C4-2B (cell line): Measurements from ENCODE around the gene LAMC3.

Source experiments
- H3K27ac ChIP-seq: fragments of 450-650 bp; 2 replicates; pipeline ENCODE4 v1.5.1; 2017
- CTCF ChIP-seq: fragments of 450-650 bp; conservative IDR thresholded peaks from 2 replicates; pipeline ENCODE4 v1.5.1; 2017; ENCODE audit warnings: mild to moderate bottlenecking
- ZFX ChIP-seq: fragments of 450-650 bp; IDR thresholded peaks from 2 replicates; pipeline ENCODE4 v1.6.1; 2017

LAMC3 gene

GRCh38 chr9:130963916-130964315 lies 45.1 kb upstream of the LAMC3 start:
- no peak for TF ChIP-seq ZFX
- no peak for TF ChIP-seq CTCF
- no peak overlapping the region for H3K27ac ChIP-seq

- TF ChIP-seq CTCF = no peak
- TF ChIP-seq ZFX = no peak
- H3K27ac ChIP-seq = no peak overlapping the region
These were observed 43.3 kb upstream of the LAMC3 start for GRCh38 chr9:130965680-130966079.

- no peak overlapping the region for H3K27ac ChIP-seq
- TF ChIP-seq ZFX (no peak), CTCF (no peak)
These were observed 38.9 kb upstream of the LAMC3 start for GRCh38 chr9:130970052-130970451.

GRCh38 chr9:130970855-130971254 lies 38.1 kb upstream of the LAMC3 start:
- TF ChIP-seq ZFX = no peak
- no peak for TF ChIP-seq CTCF
- no peak overlapping the region for H3K27ac ChIP-seq

- H3K27ac ChIP-seq = no peak overlapping the region
- TF ChIP-seq ZFX (no peak), CTCF (no peak)
These were observed 37.6 kb upstream of the LAMC3 start for GRCh38 chr9:130971294-130971849.

- H3K27ac ChIP-seq = no peak overlapping the region
- TF ChIP-seq ZFX (no peak), CTCF (no peak)
These were observed 36.6 kb upstream of the LAMC3 start for GRCh38 chr9:130972277-130972956.

- TF ChIP-seq CTCF (no peak), ZFX (no peak)
- no peak overlapping the region for H3K27ac ChIP-seq
These were observed 35.9 kb upstream of the LAMC3 start for GRCh38 chr9:130972957-130973685.
